KMS-11 (cell line): Measurements from ENCODE around the gene AUTS2.

ENCODE experiments used
- H2AFZ ChIP-seq: fragments of 200-600 bp; sonication (generic); 2 replicates; pipeline ENCODE4 v1.6.1; 2016; ENCODE audit warnings: antibody characterized with exemption, mixed run types, low read depth
- H3K27ac ChIP-seq: fragments of 200-600 bp; sonication (generic); 2 replicates; pipeline ENCODE4 v1.6.1; 2016; ENCODE audit warnings: mild to moderate bottlenecking, mixed run types
- H3K27me3 ChIP-seq: fragments of 200-600 bp; sonication (generic); 2 replicates; pipeline ENCODE4 v1.6.1; 2017; ENCODE audit warnings: mild to moderate bottlenecking, low read depth, mixed run types, moderate library complexity; ENCODE audit not compliant: insufficient read depth
- H3K36me3 ChIP-seq: fragments of 200-600 bp; sonication (generic); 2 replicates; pipeline ENCODE4 v1.6.1; 2017; ENCODE audit warnings: mild to moderate bottlenecking, mixed run types; ENCODE audit not compliant: insufficient read depth
- H3K4me1 ChIP-seq: fragments of 200-600 bp; sonication (generic); 2 replicates; pipeline ENCODE4 v1.6.1; 2016; ENCODE audit warnings: mild to moderate bottlenecking, low read depth, mixed run types; ENCODE audit not compliant: poor library complexity, severe bottlenecking
- H3K4me2 ChIP-seq: fragments of 200-600 bp; sonication (generic); 2 replicates; pipeline ENCODE4 v1.7.0; 2016; ENCODE audit warnings: mild to moderate bottlenecking, mixed run types
- H3K4me3 ChIP-seq: fragments of 200-600 bp; sonication (generic); IDR thresholded peaks from 2 replicates; pipeline ENCODE4 v1.6.1; 2017; ENCODE audit warnings: low read depth, low read length, mixed read lengths; ENCODE audit not compliant: insufficient read depth
- H3K79me2 ChIP-seq: fragments of 200-600 bp; sonication (generic); 2 replicates; pipeline ENCODE4 v1.6.1; 2016; ENCODE audit warnings: low read depth, mixed run types; ENCODE audit not compliant: insufficient read depth
- H3K9ac ChIP-seq: fragments of 200-600 bp; sonication (generic); 2 replicates; pipeline ENCODE4 v1.6.1; 2016; ENCODE audit warnings: mild to moderate bottlenecking, mixed run types
- H4K20me1 ChIP-seq: fragments of 200-600 bp; sonication (generic); 2 replicates; pipeline ENCODE4 v1.6.1; 2016; ENCODE audit warnings: mild to moderate bottlenecking, mixed run types; ENCODE audit not compliant: insufficient read depth
- CTCF ChIP-seq: fragments of 200-600 bp; sonication (generic); conservative IDR thresholded peaks from 2 replicates; pipeline ENCODE4 v1.6.1; 2017; ENCODE audit warnings: low read depth, mild to moderate bottlenecking, antibody characterized with exemption, low read length, moderate library complexity, mixed read lengths

Gene AUTS2

GRCh38 chr7:70419526-70420380 is 821.5 kb downstream of the AUTS2 start:
- Histone ChIP-seq H3K27ac (no peak overlapping the region), H3K4me2 (no peak overlapping the region), H3K79me2 (no peaks in the 10 kb centered on the region), H3K36me3 (no peaks in the 10 kb centered on the region), H2AFZ (no peak overlapping the region), H3K4me3 (no peak overlapping the region), H4K20me1 (no peaks in the 10 kb centered on the region), H3K27me3 (no peaks in the 10 kb centered on the region), H3K4me1 (no peaks in the 10 kb centered on the region), H3K9ac (no peak overlapping the region)
- no peak for TF ChIP-seq CTCF

GRCh38 chr7:70420381-70420662 is 822.0 kb downstream of the AUTS2 start:
- H3K79me2 ChIP-seq, result no peaks in the 10 kb centered on the region
- no peak overlapping the region for H3K27ac ChIP-seq
- H4K20me1 ChIP-seq, result no peaks in the 10 kb centered on the region
- no peak for TF ChIP-seq CTCF
- H3K4me2 ChIP-seq, result no peak overlapping the region
- H3K4me1 ChIP-seq, result peaks cover 5% of the 10 kb centered on the region
- H3K9ac ChIP-seq, result no peak overlapping the region
- no peaks in the 10 kb centered on the region for H3K27me3 ChIP-seq
- no peak overlapping the region for H3K4me3 ChIP-seq
- H2AFZ ChIP-seq, result no peak overlapping the region
- no peaks in the 10 kb centered on the region for H3K36me3 ChIP-seq

- TF ChIP-seq CTCF, result no peak
- Histone ChIP-seq H2AFZ (no peak overlapping the region), H3K4me1 (peaks cover 12% of the 10 kb centered on the region), H3K9ac (no peak overlapping the region), H3K36me3 (no peaks in the 10 kb centered on the region), H3K4me3 (no peak overlapping the region), H3K27ac (no peak overlapping the region), H3K79me2 (no peaks in the 10 kb centered on the region), H4K20me1 (no peaks in the 10 kb centered on the region), H3K4me2 (no peak overlapping the region), H3K27me3 (no peaks in the 10 kb centered on the region)
Observed at GRCh38 chr7:70421319-70421718, 823.0 kb downstream of the AUTS2 start.

- H3K4me1 ChIP-seq, result peaks cover 31% of the 10 kb centered on the region
- peak overlapping the region; percentile 61 for H3K4me2 ChIP-seq
Observed at GRCh38 chr7:70426249-70426880, 828.1 kb downstream of the AUTS2 start.

More at GRCh38 chr7:70426249-70426880, 828.1 kb downstream of the AUTS2 start:
- H2AFZ ChIP-seq, result peak overlapping the region; percentile 17; the same call in 1 of the 2 replicates
- no peak for TF ChIP-seq CTCF
- no peaks in the 10 kb centered on the region for H3K79me2 ChIP-seq
- peak overlapping the region; percentile 57 for H3K27ac ChIP-seq
- peak overlapping the region; percentile 30; the same call in 1 of the 2 replicates for H3K9ac ChIP-seq
- no peak overlapping the region for H3K4me3 ChIP-seq
- H3K27me3 ChIP-seq, result no peaks in the 10 kb centered on the region
- no peaks in the 10 kb centered on the region for H4K20me1 ChIP-seq
- H3K36me3 ChIP-seq, result no peaks in the 10 kb centered on the region
